Mesendoderm (in vitro differentiated cells): ENCODE results near the gene MRPL16.
A peak's percentile ranks its signal among the peaks of the same experiment; 100 is the strongest.

Experiments used
- DNase-seq: peaks from one replicate; pipeline ENCODE4 v3.0.0; 2013
- H2AK5ac ChIP-seq: 2 replicates; pipeline ENCODE4 v1.6.1; 2013; ENCODE audit warnings: low read length, inconsistent platforms
- H2BK120ac ChIP-seq: 2 replicates; pipeline ENCODE4 v1.6.1; 2013; ENCODE audit warnings: low read depth, mild to moderate bottlenecking, low read length, moderate library complexity, mixed read lengths
- H2BK15ac ChIP-seq: replicated peaks from 2 replicates; pipeline ENCODE4 v1.6.1; 2013; ENCODE audit warnings: low read depth, mild to moderate bottlenecking, moderate library complexity
- H2BK5ac ChIP-seq: 2 replicates; pipeline ENCODE4 v1.6.1; 2013; ENCODE audit warnings: low read length, inconsistent platforms
- H3K18ac ChIP-seq: 2 replicates; pipeline ENCODE4 v1.6.1; 2013; ENCODE audit warnings: mild to moderate bottlenecking, low read length, mixed read lengths
- H3K23ac ChIP-seq: one replicate; pipeline ENCODE4 v1.6.1; 2013; ENCODE audit warnings: low read length
- H3K27ac ChIP-seq: 2 replicates; pipeline ENCODE4 v1.5.1; 2013; ENCODE audit warnings: low read depth, mild to moderate bottlenecking, inconsistent platforms, low read length, moderate library complexity
- H3K27me3 ChIP-seq: 2 replicates; pipeline ENCODE4 v1.6.1; 2013; ENCODE audit warnings: low read length, control low read depth, mild to moderate bottlenecking, inconsistent platforms; ENCODE audit not compliant: insufficient read depth, poor library complexity
- H3K36me3 ChIP-seq: 2 replicates; pipeline ENCODE4 v1.6.1; 2013; ENCODE audit warnings: low read length, inconsistent platforms; ENCODE audit not compliant: control insufficient read depth, insufficient read depth
- H3K4ac ChIP-seq: one replicate; pipeline ENCODE4 v1.6.1; 2013; ENCODE audit warnings: low read depth, mild to moderate bottlenecking, low read length, moderate library complexity
- H3K4me1 ChIP-seq: 2 replicates; pipeline ENCODE4 v1.6.1; 2013; ENCODE audit warnings: low read depth, low read length, inconsistent platforms; ENCODE audit not compliant: control insufficient read depth
- H3K4me2 ChIP-seq: 2 replicates; pipeline ENCODE4 v1.6.1; 2013; ENCODE audit warnings: low read length
- H3K4me3 ChIP-seq: 2 replicates; pipeline ENCODE4 v1.5.1; 2013; ENCODE audit warnings: mild to moderate bottlenecking, low read length
- H3K56ac ChIP-seq: one replicate; pipeline ENCODE4 v1.6.1; 2013; ENCODE audit warnings: low read length
- H3K79me1 ChIP-seq: 2 replicates; pipeline ENCODE4 v1.6.1; 2013; ENCODE audit warnings: low read length, inconsistent platforms
- H3K79me2 ChIP-seq: 2 replicates; pipeline ENCODE4 v1.6.1; 2013; ENCODE audit warnings: mild to moderate bottlenecking, low read length; ENCODE audit not compliant: control insufficient read depth, insufficient read depth
- H3K9ac ChIP-seq: 2 replicates; pipeline ENCODE4 v1.6.1; 2013; ENCODE audit warnings: low read length, inconsistent platforms
- H4K5ac ChIP-seq: one replicate; pipeline ENCODE4 v1.6.1; 2013; ENCODE audit warnings: low read length
- H4K8ac ChIP-seq: one replicate; pipeline ENCODE4 v1.6.1; 2013; ENCODE audit warnings: low read depth, mild to moderate bottlenecking, control low read depth, low read length, moderate library complexity
- WGBS: extraction: QIAGEN DNeasy Blood & Tissue Kit; methylation state at CpG from one replicate; pipeline ENCODE4 v1.1.7; 2013; ENCODE audit warnings: low lambda C conversion rate, missing lambda C conversion rate; ENCODE audit not compliant: insufficient coverage; ENCODE audit errors: extremely low coverage; 5-methylcytosine and 5-hydroxymethylcytosine counted together

MRPL16 gene

GRCh38 chr11:59842316-59842715 lies 31.7 kb upstream of the MRPL16 start:
- Histone ChIP-seq H3K4me2 (no peak overlapping the region), H3K56ac (no peak overlapping the region), H4K8ac (no peak overlapping the region), H3K4ac (no peak overlapping the region), H3K36me3 (no peaks in the 10 kb centered on the region), H3K9ac (no peak overlapping the region), H3K4me1 (no peaks in the 10 kb centered on the region), H3K27ac (no peak overlapping the region), H2BK5ac (no peak overlapping the region), H3K79me2 (no peaks in the 10 kb centered on the region), H3K4me3 (no peak overlapping the region), H4K5ac (no peak overlapping the region), H3K18ac (no peak overlapping the region), H2BK15ac (no peak overlapping the region), H3K79me1 (no peaks in the 10 kb centered on the region), H2AK5ac (no peak overlapping the region), H2BK120ac (no peak overlapping the region), H3K27me3 (no peaks in the 10 kb centered on the region), H3K23ac (no peak overlapping the region)
- WGBS, result no CpG with 5 or more reads among the region's 12 CpGs
- no peak for DNase-seq

GRCh38 chr11:59841514-59841913 lies 30.9 kb upstream of the MRPL16 start:
- Histone ChIP-seq H2AK5ac (no peak overlapping the region), H3K27ac (no peak overlapping the region), H3K9ac (no peak overlapping the region), H2BK120ac (no peak overlapping the region), H3K4me1 (no peaks in the 10 kb centered on the region), H3K23ac (no peak overlapping the region), H3K4me2 (no peak overlapping the region), H3K36me3 (no peaks in the 10 kb centered on the region), H3K18ac (no peak overlapping the region), H4K8ac (no peak overlapping the region), H3K79me1 (no peaks in the 10 kb centered on the region), H3K4ac (no peak overlapping the region), H3K27me3 (no peaks in the 10 kb centered on the region), H2BK5ac (no peak overlapping the region), H3K56ac (no peak overlapping the region), H4K5ac (no peak overlapping the region), H2BK15ac (no peak overlapping the region), H3K79me2 (no peaks in the 10 kb centered on the region), H3K4me3 (no peak overlapping the region)
- WGBS, result no CpG with 5 or more reads among the region's 2 CpGs
- no peak for DNase-seq

- H3K4me2 ChIP-seq, result no peak overlapping the region
Observed at GRCh38 chr11:59839615-59840014, 29.0 kb upstream of the MRPL16 start.

GRCh38 chr11:59833602-59834001 lies 23.0 kb upstream of the MRPL16 start:
- H4K5ac ChIP-seq, result no peak overlapping the region
- H2BK5ac ChIP-seq, result no peak overlapping the region
- H3K23ac ChIP-seq, result no peak overlapping the region
- no peaks in the 10 kb centered on the region for H3K4me1 ChIP-seq
- H2BK120ac ChIP-seq, result no peak overlapping the region
- H3K4ac ChIP-seq, result no peak overlapping the region
- no peak overlapping the region for H3K4me3 ChIP-seq
- H3K27me3 ChIP-seq, result no peaks in the 10 kb centered on the region
- no peak overlapping the region for H3K27ac ChIP-seq
- no peaks in the 10 kb centered on the region for H3K79me2 ChIP-seq
- H3K79me1 ChIP-seq, result no peaks in the 10 kb centered on the region
- no peak overlapping the region for H3K4me2 ChIP-seq
- no peak overlapping the region for H3K18ac ChIP-seq
- no CpG with 5 or more reads among the region's 2 CpGs for WGBS
- H3K9ac ChIP-seq, result no peak overlapping the region
- no peak overlapping the region for H4K8ac ChIP-seq
- no peak overlapping the region for H2AK5ac ChIP-seq
- no peak for DNase-seq
- H2BK15ac ChIP-seq, result no peak overlapping the region
- no peaks in the 10 kb centered on the region for H3K36me3 ChIP-seq
- no peak overlapping the region for H3K56ac ChIP-seq

More at GRCh38 chr11:59839615-59840014, 29.0 kb upstream of the MRPL16 start:
- no peak overlapping the region for H4K8ac ChIP-seq
- H3K56ac ChIP-seq, result no peak overlapping the region
- no peak overlapping the region for H3K9ac ChIP-seq
- no peaks in the 10 kb centered on the region for H3K4me1 ChIP-seq
- H3K79me2 ChIP-seq, result no peaks in the 10 kb centered on the region
- H3K27me3 ChIP-seq, result no peaks in the 10 kb centered on the region
- H3K79me1 ChIP-seq, result no peaks in the 10 kb centered on the region
- H3K18ac ChIP-seq, result no peak overlapping the region
- no peak for DNase-seq
- no peaks in the 10 kb centered on the region for H3K36me3 ChIP-seq
- no peak overlapping the region for H3K23ac ChIP-seq
- no peak overlapping the region for H2BK15ac ChIP-seq
- H3K4ac ChIP-seq, result no peak overlapping the region
- no peak overlapping the region for H3K27ac ChIP-seq
- H2BK5ac ChIP-seq, result no peak overlapping the region
- no peak overlapping the region for H4K5ac ChIP-seq
- H2BK120ac ChIP-seq, result no peak overlapping the region
- no peak overlapping the region for H3K4me3 ChIP-seq
- no peak overlapping the region for H2AK5ac ChIP-seq

GRCh38 chr11:59829358-59829757 lies 18.8 kb upstream of the MRPL16 start:
- Histone ChIP-seq H3K4ac (no peak overlapping the region), H3K56ac (no peak overlapping the region), H3K79me2 (no peaks in the 10 kb centered on the region), H3K4me3 (no peak overlapping the region), H2BK5ac (no peak overlapping the region), H3K9ac (no peak overlapping the region), H2BK120ac (no peak overlapping the region), H3K36me3 (no peaks in the 10 kb centered on the region), H2BK15ac (no peak overlapping the region), H3K4me2 (no peak overlapping the region), H3K23ac (no peak overlapping the region), H3K18ac (no peak overlapping the region), H4K8ac (no peak overlapping the region), H3K27me3 (no peaks in the 10 kb centered on the region), H2AK5ac (no peak overlapping the region), H3K4me1 (no peaks in the 10 kb centered on the region), H3K27ac (no peak overlapping the region), H3K79me1 (no peaks in the 10 kb centered on the region), H4K5ac (no peak overlapping the region)
- WGBS, result no CpG with 5 or more reads among the region's 3 CpGs
- no peak for DNase-seq

GRCh38 chr11:59822989-59823566 lies 12.5 kb upstream of the MRPL16 start:
- H4K8ac ChIP-seq, result no peak overlapping the region
- DNase-seq, result peak; percentile 58
- no peak overlapping the region for H3K23ac ChIP-seq

More at GRCh38 chr11:59822989-59823566, 12.5 kb upstream of the MRPL16 start:
- no peak overlapping the region for H3K4me3 ChIP-seq
- no peak overlapping the region for H3K4me2 ChIP-seq
- no peak overlapping the region for H2BK120ac ChIP-seq
- H3K27ac ChIP-seq, result no peak overlapping the region
- no peak overlapping the region for H2BK15ac ChIP-seq
- H2BK5ac ChIP-seq, result no peak overlapping the region
- H3K4me1 ChIP-seq, result no peaks in the 10 kb centered on the region
- H3K36me3 ChIP-seq, result no peaks in the 10 kb centered on the region
- no peak overlapping the region for H4K5ac ChIP-seq
- H3K79me1 ChIP-seq, result no peaks in the 10 kb centered on the region
- H3K9ac ChIP-seq, result no peak overlapping the region
- no peak overlapping the region for H3K4ac ChIP-seq
- no peak overlapping the region for H3K56ac ChIP-seq
- no peaks in the 10 kb centered on the region for H3K27me3 ChIP-seq
- WGBS, result no CpG with 5 or more reads among the region's 9 CpGs
- no peak overlapping the region for H2AK5ac ChIP-seq
- no peak overlapping the region for H3K18ac ChIP-seq
- H3K79me2 ChIP-seq, result no peaks in the 10 kb centered on the region
